HepG2 (cell line): ENCODE measurements around the gene POFUT2. TPM values are rescaled to one million over a fixed set of nuclear protein-coding genes. Genes with fewer than 3 reads are reported as not detected.

Experiments used
- ATAC-seq: fragments of 200-7000 bp; cut with Tn5 transposase; 3 replicates; pipeline ENCODE4 v1.9.1; 2020; ENCODE audit warnings: mild to moderate bottlenecking, moderate library complexity
- BruUV-seq: library from RNA; stranded (reverse); fragments of 400-500 nt; replicated peaks from 2 replicates; lab custom pipeline; 2021; lab: Mats Ljungman, UMichigan
- CTCF ChIA-PET: fragments of 300-600 bp; formaldehyde crosslinking; extraction: SDS; loops from one replicate; lab custom pipeline; 2021; ENCODE audit warnings: low total read pairs, inconsistent platforms, low intra/inter-chr PET ratio; lab: Yijun Ruan, JAX
- POLR2A ChIA-PET: fragments of 350-600 bp; sonication (Branson Sonifier 250); formaldehyde crosslinking; loops from one replicate; lab custom pipeline; 2020; ENCODE audit warnings: antibody characterized with exemption, inconsistent platforms; lab: Yijun Ruan, JAX
- DNase-seq: peaks from one replicate; pipeline ENCODE4 v3.0.0-alpha.2; 2015; ENCODE audit warnings: low spot score
- FAIRE-seq: peaks from 3 replicates; lab custom pipeline; 2011; peaks lifted over from hg19 to GRCh38; lab: Jason Lieb, UNC
- H2AFZ ChIP-seq: one replicate; pipeline ENCODE4 v1.6.1; 2011; ENCODE audit warnings: low read length, inconsistent platforms
- H3K27ac ChIP-seq: fragments of 300-600 bp; 3 replicates; pipeline ENCODE4 v1.8.0; 2011; ENCODE audit warnings: mixed run types, mild to moderate bottlenecking, mixed read lengths, low read length, inconsistent platforms; ENCODE audit not compliant: insufficient read depth; ENCODE audit errors: extremely low read length
- H3K27me3 ChIP-seq, 2 experiments: fragments of 200-600 bp in 1 of 2; 2 replicates in 1 of 2; 3 replicates in 1 of 2; pipeline versions ENCODE4 v1.6.0 to v1.8.0; 2011; ENCODE audit warnings: low read length in 2 of 2, mild to moderate bottlenecking in 2 of 2, moderate library complexity in 2 of 2, inconsistent platforms in 1 of 2; ENCODE audit not compliant: insufficient read depth in 2 of 2, control insufficient read depth in 1 of 2
- H3K36me3 ChIP-seq, 2 experiments: fragments of 200-600 bp in 1 of 2; replicated peaks in 1 of 2; 2 replicates in 1 of 2; 3 replicates in 1 of 2; pipeline versions ENCODE4 v1.5.1 to v1.8.0; 2011; ENCODE audit warnings: low read length in 2 of 2, inconsistent platforms in 1 of 2; ENCODE audit not compliant: insufficient read depth in 2 of 2, control insufficient read depth in 1 of 2
- H3K4me1 ChIP-seq: 2 replicates; pipeline ENCODE4 v1.5.1; 2012; ENCODE audit warnings: low read length, inconsistent platforms; ENCODE audit not compliant: insufficient read depth
- H3K4me2 ChIP-seq: 2 replicates; pipeline ENCODE4 v1.6.0; 2011; ENCODE audit warnings: low read depth, low read length, inconsistent platforms
- H3K4me3 ChIP-seq, 3 experiments: fragments of 200-600 bp in 1 of 3; sonication (generic), shearing (Covaris generic) in 1 of 3; replicated peaks in 1 of 3; 2 replicates each; pipeline ENCODE4 v1.5.1; 2011 to 2016; ENCODE audit warnings: low read length in 3 of 3, inconsistent platforms in 2 of 3, low read depth in 2 of 3, mild to moderate bottlenecking in 2 of 3, control low read depth in 1 of 3, mixed read lengths in 1 of 3; ENCODE audit not compliant: insufficient read depth in 1 of 3
- H3K79me2 ChIP-seq: one replicate; pipeline ENCODE4 v1.6.1; 2011; ENCODE audit warnings: low read length, inconsistent platforms; ENCODE audit not compliant: insufficient read depth
- H3K9ac ChIP-seq: 2 replicates; pipeline ENCODE4 v1.6.0; 2011; ENCODE audit warnings: mild to moderate bottlenecking, low read depth, low read length, inconsistent platforms; ENCODE audit not compliant: insufficient read depth
- H3K9me3 ChIP-seq: 2 replicates; pipeline ENCODE4 v1.5.1; 2012; ENCODE audit warnings: mild to moderate bottlenecking, low read length
- H4K20me1 ChIP-seq: 2 replicates; pipeline ENCODE4 v1.6.0; 2011; ENCODE audit warnings: inconsistent platforms, mild to moderate bottlenecking, low read length, moderate library complexity; ENCODE audit not compliant: insufficient read depth
- BRD4 ChIP-seq: sonication (generic); formaldehyde crosslinking; IDR thresholded peaks from 2 replicates; pipeline ENCODE4 v1.4.0; 2020; ENCODE audit warnings: missing genetic modification reagents
- CBFB ChIP-seq: sonication (generic); formaldehyde crosslinking; IDR thresholded peaks from 2 replicates; pipeline ENCODE4 v1.4.0; 2020; ENCODE audit warnings: missing genetic modification reagents
- ZNF891 ChIP-seq: sonication (generic); formaldehyde crosslinking; IDR thresholded peaks from 2 replicates; pipeline ENCODE4 v1.5.0; 2020; ENCODE audit warnings: mild to moderate bottlenecking, missing genetic modification reagents
- WGBS: methylation state at CpG from one replicate; pipeline ENCODE4 v1.1.6; 2017; ENCODE audit warnings: low lambda C conversion rate; 5-methylcytosine and 5-hydroxymethylcytosine counted together
- in situ Hi-C: cut with HindIII; loops from 2 replicates; pipeline ENCODE4 v1.10.0; 2017; ENCODE audit warnings: low pct_unique_long_range_greater_than_20kb; ENCODE audit not compliant: extremely low pct_ligation_motif_present
- intact Hi-C: fragments of 100-400 bp; cut with micrococcal nuclease; formaldehyde crosslinking; loops from one replicate; pipeline ENCODE4 v1.10.0; 2022; ENCODE audit not compliant: unreplicated experiment
- polyA plus RNA-seq, 8 experiments: library from polyadenylated mRNA; depleted of rRNA in 3 of 8; stranded (reverse) in 7 of 8; unstranded in 1 of 8; fragments of >200 nt; fragmentation: Illumina TruSeq in 4 of 8; extraction: Trizol in 4 of 8; gene quantifications; 2 replicates each; pipeline versions ENCODE4 v1.2.1 to v1.2.3, GENCODE V29; 2011 to 2016; ENCODE audit warnings: low read depth in 4 of 8, missing spikeins in 1 of 8, mixed read lengths in 1 of 8; ENCODE audit not compliant: insufficient read depth in 1 of 8
- total RNA-seq, 5 experiments: library from RNA; depleted of rRNA; stranded (reverse); fragments of >200 nt; fragmentation: Illumina TruSeq; extraction: Trizol; gene quantifications; 2 replicates each; pipeline ENCODE4 v1.2.3, GENCODE V29; 2016; ENCODE audit warnings: low read depth in 1 of 5
- TF ChIP-seq, protein P1 (sequence below): sonication (generic); formaldehyde crosslinking; IDR thresholded peaks from 2 replicates; pipeline ENCODE4 v1.9.0; 2022; ENCODE audit warnings: missing genetic modification reagents, mild to moderate bottlenecking, borderline replicate concordance
- TF ChIP-seq, protein P2 (sequence below): sonication (generic); formaldehyde crosslinking; IDR thresholded peaks from 2 replicates; pipeline ENCODE4 v1.8.1; 2022; ENCODE audit warnings: low read depth, mild to moderate bottlenecking, missing genetic modification reagents
- TF ChIP-seq, protein P3 (sequence below): sonication (generic); formaldehyde crosslinking; IDR thresholded peaks from 2 replicates; pipeline ENCODE4 v1.4.0; 2020; ENCODE audit warnings: mild to moderate bottlenecking, missing genetic modification reagents, borderline replicate concordance
- TF ChIP-seq, protein P4 (sequence below): sonication (generic); formaldehyde crosslinking; IDR thresholded peaks from 2 replicates; pipeline ENCODE4 v1.4.0; 2020; ENCODE audit warnings: missing genetic modification reagents

The POFUT2 gene
- total and polyA plus RNA-seq, 2 of the 13 experiments (the other 11 are each of a cell fraction or from before 2014, with no cell fraction given), result 22.8 to 24.0 TPM

- TF ChIP-seq BRD4 (CRISPR knock-in tag), result no peak
- TF ChIP-seq, protein P1, sequence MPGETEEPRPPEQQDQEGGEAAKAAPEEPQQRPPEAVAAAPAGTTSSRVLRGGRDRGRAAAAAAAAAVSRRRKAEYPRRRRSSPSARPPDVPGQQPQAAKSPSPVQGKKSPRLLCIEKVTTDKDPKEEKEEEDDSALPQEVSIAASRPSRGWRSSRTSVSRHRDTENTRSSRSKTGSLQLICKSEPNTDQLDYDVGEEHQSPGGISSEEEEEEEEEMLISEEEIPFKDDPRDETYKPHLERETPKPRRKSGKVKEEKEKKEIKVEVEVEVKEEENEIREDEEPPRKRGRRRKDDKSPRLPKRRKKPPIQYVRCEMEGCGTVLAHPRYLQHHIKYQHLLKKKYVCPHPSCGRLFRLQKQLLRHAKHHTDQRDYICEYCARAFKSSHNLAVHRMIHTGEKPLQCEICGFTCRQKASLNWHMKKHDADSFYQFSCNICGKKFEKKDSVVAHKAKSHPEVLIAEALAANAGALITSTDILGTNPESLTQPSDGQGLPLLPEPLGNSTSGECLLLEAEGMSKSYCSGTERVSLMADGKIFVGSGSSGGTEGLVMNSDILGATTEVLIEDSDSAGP, result no peak
- TF ChIP-seq, all 625 proteins: peak for 0
Measured at GRCh38 chr21:45260191-45260825, 27.4 kb downstream of the POFUT2 start (continued).

DNA sequence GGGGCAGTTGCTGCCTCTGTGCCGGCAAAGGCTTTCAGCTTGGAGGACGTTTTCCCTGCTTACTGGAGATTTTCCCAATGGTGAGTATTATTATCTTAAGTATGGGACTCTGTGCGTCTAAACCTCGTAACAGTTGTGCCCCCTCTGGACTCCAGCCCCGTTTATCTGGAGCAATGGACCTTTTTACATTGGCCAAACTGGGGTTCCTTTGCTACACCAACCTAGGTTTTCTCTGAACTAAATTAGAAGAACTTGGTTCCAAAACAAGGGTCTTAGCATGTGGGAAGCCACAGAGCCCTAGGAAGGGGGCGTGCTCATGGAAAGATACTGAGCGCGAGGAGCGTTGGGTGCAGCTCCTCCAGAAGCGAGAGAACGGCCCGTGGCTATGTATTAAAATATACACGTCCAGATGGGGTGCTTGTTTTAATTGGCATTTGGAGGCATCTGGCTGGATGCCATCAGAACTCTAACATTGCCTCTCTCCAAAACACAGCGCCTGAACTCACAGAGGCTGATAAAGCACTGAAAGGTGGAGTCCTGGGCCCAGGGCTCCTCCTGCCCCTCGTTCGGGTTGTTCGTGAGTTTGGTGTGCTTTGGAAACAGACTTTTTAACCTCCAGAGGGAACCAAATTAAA lies 28.4 kb downstream of the POFUT2 start:
- CTCF ChIA-PET, result no interaction called here
- Histone ChIP-seq H3K27me3 (peaks cover 14 to 54% of the 10 kb centered on the region in 2 experiments), H4K20me1 (0 out of 2 replicates have a peak, but pooled peaks cover 3% of the 10 kb centered on the region), H3K4me1 (peaks cover 50% of the 10 kb centered on the region), H3K9me3 (no peaks in the 10 kb centered on the region), H3K36me3 (peaks cover 4 to 12% of the 10 kb centered on the region in 2 experiments; a peak in 2 of 5 replicates), H3K9ac (no peak overlapping the region), H2AFZ (no peak overlapping the region), H3K4me3 (no peak overlapping the region), H3K27ac (no peak overlapping the region), H3K79me2 (no peaks in the 10 kb centered on the region), H3K4me2 (no peak overlapping the region)
- DNase-seq, result no peak
- POLR2A ChIA-PET, result no interaction called here
- 74% methylated on average over 17 of the region's 17 CpGs for WGBS
- intact Hi-C loops, result no loop called here
- FAIRE-seq, result no peak
- BruUV-seq, result no TSS peak
- ATAC-seq, result no peak
- in situ Hi-C loops, result no loop called here
- no peak for TF ChIP-seq CBFB (CRISPR knock-in tag)
- no peak for TF ChIP-seq ZNF891
- TF ChIP-seq, protein P2, sequence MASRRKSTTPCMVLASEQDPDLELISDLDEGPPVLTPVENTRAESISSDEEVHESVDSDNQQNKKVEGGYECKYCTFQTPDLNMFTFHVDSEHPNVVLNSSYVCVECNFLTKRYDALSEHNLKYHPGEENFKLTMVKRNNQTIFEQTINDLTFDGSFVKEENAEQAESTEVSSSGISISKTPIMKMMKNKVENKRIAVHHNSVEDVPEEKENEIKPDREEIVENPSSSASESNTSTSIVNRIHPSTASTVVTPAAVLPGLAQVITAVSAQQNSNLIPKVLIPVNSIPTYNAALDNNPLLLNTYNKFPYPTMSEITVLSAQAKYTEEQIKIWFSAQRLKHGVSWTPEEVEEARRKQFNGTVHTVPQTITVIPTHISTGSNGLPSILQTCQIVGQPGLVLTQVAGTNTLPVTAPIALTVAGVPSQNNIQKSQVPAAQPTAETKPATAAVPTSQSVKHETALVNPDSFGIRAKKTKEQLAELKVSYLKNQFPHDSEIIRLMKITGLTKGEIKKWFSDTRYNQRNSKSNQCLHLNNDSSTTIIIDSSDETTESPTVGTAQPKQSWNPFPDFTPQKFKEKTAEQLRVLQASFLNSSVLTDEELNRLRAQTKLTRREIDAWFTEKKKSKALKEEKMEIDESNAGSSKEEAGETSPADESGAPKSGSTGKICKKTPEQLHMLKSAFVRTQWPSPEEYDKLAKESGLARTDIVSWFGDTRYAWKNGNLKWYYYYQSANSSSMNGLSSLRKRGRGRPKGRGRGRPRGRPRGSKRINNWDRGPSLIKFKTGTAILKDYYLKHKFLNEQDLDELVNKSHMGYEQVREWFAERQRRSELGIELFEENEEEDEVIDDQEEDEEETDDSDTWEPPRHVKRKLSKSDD (CRISPR knock-in tag), result no peak
- TF ChIP-seq, protein P3, sequence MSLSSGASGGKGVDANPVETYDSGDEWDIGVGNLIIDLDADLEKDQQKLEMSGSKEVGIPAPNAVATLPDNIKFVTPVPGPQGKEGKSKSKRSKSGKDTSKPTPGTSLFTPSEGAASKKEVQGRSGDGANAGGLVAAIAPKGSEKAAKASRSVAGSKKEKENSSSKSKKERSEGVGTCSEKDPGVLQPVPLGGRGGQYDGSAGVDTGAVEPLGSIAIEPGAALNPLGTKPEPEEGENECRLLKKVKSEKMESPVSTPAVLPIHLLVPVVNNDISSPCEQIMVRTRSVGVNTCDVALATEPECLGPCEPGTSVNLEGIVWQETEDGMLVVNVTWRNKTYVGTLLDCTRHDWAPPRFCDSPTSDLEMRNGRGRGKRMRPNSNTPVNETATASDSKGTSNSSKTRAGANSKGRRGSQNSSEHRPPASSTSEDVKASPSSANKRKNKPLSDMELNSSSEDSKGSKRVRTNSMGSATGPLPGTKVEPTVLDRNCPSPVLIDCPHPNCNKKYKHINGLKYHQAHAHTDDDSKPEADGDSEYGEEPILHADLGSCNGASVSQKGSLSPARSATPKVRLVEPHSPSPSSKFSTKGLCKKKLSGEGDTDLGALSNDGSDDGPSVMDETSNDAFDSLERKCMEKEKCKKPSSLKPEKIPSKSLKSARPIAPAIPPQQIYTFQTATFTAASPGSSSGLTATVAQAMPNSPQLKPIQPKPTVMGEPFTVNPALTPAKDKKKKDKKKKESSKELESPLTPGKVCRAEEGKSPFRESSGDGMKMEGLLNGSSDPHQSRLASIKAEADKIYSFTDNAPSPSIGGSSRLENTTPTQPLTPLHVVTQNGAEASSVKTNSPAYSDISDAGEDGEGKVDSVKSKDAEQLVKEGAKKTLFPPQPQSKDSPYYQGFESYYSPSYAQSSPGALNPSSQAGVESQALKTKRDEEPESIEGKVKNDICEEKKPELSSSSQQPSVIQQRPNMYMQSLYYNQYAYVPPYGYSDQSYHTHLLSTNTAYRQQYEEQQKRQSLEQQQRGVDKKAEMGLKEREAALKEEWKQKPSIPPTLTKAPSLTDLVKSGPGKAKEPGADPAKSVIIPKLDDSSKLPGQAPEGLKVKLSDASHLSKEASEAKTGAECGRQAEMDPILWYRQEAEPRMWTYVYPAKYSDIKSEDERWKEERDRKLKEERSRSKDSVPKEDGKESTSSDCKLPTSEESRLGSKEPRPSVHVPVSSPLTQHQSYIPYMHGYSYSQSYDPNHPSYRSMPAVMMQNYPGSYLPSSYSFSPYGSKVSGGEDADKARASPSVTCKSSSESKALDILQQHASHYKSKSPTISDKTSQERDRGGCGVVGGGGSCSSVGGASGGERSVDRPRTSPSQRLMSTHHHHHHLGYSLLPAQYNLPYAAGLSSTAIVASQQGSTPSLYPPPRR (CRISPR knock-in tag), result no peak
- TF ChIP-seq, protein P4, sequence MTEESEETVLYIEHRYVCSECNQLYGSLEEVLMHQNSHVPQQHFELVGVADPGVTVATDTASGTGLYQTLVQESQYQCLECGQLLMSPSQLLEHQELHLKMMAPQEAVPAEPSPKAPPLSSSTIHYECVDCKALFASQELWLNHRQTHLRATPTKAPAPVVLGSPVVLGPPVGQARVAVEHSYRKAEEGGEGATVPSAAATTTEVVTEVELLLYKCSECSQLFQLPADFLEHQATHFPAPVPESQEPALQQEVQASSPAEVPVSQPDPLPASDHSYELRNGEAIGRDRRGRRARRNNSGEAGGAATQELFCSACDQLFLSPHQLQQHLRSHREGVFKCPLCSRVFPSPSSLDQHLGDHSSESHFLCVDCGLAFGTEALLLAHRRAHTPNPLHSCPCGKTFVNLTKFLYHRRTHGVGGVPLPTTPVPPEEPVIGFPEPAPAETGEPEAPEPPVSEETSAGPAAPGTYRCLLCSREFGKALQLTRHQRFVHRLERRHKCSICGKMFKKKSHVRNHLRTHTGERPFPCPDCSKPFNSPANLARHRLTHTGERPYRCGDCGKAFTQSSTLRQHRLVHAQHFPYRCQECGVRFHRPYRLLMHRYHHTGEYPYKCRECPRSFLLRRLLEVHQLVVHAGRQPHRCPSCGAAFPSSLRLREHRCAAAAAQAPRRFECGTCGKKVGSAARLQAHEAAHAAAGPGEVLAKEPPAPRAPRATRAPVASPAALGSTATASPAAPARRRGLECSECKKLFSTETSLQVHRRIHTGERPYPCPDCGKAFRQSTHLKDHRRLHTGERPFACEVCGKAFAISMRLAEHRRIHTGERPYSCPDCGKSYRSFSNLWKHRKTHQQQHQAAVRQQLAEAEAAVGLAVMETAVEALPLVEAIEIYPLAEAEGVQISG (CRISPR knock-in tag), result no peak
